HG03558 (cell line): Measurements from ENCODE around the gene OSBPL7.

Source experiments
- ATAC-seq: cut with Tn5 transposase; IDR thresholded peaks from one replicate; pipeline ENCODE4 v1.9.1; 2021; ENCODE audit warnings: moderate number of reproducible peaks; ENCODE audit not compliant: unreplicated experiment; ENCODE audit errors: extremely low read depth

Gene OSBPL7

DNA sequence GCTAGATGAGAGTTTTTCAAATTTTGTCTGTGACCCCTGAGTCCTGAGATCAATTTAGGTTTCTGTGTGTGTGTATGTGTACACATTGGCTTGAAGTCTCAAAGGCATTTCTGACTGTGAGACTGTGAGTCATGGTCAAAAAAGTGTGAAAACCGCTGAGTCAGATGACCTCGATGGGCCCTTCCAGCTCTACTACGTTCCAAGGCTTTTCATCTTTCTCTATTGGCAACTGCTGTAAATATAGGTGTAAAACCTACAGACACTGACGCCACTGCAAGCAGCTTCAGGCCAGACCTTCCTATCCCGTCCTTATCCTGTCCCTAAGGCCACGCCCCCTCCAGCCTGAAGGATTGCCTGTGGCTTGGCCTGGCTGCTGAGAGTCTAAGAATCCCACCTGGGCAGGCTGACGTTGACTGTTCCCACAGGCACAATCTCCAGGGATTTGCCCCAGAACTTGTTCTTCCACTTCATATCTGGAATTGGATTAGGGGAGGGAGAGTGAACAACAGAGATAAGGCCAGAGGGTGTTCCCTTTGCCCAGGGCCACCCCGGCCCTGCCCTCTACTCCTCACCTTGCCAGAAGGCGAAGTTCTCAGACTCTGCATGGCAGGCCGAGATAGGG lies 11.3 kb downstream of the OSBPL7 start:
- no peak for ATAC-seq

DNA sequence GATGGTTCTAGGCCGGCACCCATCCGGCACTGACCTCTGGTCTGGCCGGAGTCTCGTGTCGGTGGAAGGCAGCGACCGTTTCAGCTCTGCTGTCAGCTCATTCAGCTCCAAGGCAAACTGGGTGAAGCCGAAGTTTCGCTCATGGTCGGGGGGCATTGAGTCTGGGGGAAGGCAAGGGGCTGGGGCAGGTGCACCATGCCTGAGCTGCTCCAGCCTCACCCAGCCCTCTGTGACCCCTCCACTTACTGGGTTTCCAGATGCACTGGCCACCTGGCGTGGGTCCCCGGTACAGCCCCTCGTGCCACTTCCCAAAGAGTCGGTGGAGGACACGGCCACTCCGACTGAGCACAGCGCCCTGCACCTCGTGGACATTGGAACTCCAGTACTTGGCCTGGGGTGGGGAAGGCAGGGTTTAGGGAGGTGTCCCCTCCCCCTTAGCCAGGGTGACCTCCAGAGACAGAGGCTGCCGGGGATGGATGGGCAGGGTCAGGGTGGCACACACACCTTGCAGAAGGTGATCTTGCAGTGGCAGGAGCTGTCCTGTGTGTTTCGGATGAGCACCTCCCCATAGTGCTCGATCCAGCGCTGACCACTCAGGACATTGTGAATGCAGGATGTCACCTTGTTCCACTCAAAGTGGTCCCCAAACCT lies 12.6 kb downstream of the OSBPL7 start:
- ATAC-seq, result no peak

DNA sequence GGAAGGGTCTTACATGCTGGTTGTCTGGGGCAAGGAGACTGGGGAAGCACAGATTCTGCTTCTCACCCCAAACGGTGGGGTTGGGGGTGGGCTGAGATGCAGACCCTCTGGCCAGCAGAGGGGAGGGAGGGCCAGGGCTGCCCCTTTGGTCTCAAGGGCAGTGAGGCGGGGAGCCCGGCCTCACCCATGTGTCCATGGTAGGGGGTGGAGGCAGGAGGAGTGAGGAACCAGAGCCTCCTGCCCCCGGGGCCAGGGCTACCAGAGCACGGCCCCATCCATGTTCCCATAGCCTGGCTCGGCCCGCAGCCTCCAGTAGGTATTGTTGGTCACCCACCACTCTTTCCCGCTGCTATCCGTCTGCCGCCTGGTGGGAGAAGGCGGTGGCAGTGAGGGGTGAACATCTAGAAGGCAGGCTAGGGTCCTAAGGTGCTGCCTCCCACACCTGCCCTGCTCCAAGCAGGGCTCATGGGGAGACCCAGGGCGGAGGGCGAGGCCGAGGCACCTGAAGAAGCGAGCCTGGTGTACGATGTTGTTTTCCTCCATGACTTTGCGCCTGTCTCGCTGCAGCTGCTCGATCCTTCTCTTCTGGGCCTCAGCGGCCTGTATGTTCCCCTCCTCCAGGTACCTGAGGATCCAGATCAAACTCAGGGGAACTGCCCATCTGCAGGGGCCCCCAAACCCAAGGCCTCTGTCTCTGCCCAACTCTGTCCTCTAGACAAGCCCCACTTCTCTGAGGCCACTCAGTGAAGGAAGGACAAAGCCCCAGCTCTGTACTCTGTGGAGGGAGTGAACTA lies 13.4 kb downstream of the OSBPL7 start:
- ATAC-seq, result no peak

DNA sequence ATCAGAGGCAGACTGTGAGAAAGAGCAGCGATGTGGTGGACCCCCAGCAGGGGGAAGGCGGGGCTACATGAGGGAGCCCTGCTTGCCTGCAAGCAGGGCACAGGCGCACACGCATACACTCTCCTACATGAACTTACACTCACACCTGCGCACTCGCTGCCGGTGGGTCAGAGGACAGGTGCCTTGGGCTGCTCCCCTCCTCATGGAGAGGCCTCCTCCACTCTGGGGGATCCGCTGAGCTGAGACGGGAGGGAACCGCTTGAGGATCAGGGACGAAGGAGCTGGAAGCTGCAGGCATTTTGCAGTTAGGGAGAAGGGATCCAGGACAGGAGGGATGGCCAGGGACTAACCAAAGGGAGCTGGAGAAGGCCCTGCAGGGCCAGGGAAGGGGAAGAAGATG lies 14.2 kb downstream of the OSBPL7 start:
- ATAC-seq, result no peak

DNA sequence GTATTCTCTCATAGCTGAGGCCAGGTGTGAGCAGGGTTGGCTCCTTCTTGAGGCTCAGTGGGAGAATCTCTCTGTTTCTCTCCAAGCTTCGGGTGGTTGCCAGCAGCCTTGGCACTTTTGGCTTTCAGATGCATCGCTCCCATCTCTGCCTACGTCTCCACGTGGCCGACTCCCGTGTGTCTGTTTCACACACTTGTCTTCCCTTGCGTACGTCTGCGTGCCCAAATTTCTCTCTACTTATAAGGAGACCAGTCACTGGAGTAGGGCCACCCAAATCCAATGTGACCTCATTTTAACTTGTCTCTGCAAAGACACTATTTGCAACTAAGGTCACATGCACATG lies 14.7 kb downstream of the OSBPL7 start:
- ATAC-seq, result no peak

DNA sequence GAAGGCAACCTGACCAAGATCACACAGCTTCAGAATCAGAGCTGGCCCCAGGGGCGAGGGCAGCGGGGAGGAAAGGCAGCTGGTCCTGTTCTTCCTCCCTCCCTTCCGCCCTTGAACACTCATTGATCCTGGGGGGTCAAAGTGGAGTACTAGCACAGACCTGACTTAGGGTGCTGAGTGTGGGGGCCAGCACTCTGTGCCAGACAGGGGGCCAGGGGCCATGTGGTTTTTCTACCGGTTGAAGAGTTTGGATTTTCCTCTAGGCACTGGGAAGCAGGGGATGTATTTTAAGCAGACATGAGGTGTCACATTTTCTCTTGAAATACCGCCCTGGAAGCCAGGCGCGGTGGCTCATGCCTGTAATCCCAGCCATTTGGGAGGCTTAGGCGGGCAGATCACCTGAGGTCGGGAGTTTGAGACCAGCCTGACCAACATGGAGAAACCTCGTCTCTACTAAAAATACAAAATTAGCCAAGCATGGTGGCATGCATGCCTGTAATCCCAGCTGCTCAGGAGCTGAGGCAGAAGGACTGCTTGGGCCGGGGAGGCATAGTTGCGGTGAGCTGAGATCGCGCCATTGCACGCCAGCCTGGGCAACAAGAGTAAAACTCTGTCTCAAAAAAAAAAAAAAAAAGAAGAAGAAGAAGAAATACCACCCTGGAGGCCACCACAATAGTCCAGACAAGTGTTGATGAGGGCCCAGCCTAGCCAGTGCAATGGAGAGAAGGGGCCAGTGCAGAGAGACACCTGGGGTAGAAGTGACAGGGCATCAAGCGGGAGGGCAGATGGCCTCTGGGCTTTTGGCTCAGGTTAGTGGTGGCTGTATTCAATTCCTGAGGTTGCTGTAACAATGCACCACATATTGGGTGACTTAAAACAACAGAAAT lies 15.3 kb downstream of the OSBPL7 start:
- no peak for ATAC-seq

DNA sequence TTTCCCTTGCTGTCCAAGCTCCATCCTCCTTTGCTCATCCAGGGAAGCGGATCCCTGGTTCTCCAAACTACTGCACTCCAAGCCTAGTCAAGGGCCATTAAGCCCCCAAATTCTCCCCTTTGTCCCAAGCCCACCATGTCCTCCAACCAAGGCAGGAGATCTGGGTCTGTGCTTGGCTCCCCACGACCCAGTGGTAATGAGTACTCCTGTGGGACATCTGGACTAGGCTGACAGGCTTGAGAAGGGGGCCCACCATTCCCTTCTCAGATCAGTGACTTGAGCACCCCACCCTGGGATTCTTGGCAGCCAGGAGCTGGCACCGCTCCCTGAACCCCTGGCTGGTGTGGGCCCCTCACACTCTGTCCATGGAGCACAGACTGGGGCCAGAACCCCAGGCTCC lies 17.1 kb downstream of the OSBPL7 start:
- ATAC-seq, result no peak

DNA sequence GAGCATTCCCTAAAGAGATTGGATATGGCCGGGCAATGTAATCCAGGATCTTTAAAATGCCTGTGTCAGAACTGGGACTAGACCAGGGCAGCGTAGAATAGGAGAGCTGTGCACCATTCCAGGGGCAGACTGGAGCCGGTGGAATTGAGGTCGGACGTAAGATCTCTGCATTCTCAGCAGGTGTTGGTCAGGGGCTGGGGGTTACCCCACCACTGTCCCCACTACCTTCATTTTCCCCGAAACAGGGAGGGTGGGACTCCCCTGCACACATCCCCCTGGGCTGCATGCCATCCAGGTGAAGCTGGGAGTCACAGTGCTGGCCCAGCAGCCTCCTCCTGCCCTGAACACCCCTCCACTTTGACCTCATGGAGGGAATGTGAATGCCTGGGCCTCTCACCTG lies 17.8 kb downstream of the OSBPL7 start:
- no peak for ATAC-seq

DNA sequence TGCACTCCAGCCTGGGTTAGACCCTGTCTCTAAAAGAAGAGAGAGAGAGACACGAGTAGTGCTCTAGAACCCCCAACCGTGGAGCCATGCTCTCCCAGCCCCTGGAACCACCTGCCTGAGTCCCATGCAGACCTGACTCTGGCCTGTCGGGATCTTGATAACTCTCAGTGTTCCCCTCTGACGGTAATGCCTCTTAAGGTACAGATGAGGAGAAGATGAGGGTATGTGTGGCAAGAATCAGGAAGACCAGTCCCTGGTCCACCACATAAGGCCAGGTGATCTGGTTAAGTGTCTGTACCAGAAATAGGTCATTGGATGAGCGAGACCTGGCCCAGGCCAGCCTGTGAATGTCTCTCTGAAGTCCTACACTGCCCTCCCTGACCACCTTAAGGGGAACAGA lies 18.4 kb downstream of the OSBPL7 start:
- ATAC-seq, result no peak

DNA sequence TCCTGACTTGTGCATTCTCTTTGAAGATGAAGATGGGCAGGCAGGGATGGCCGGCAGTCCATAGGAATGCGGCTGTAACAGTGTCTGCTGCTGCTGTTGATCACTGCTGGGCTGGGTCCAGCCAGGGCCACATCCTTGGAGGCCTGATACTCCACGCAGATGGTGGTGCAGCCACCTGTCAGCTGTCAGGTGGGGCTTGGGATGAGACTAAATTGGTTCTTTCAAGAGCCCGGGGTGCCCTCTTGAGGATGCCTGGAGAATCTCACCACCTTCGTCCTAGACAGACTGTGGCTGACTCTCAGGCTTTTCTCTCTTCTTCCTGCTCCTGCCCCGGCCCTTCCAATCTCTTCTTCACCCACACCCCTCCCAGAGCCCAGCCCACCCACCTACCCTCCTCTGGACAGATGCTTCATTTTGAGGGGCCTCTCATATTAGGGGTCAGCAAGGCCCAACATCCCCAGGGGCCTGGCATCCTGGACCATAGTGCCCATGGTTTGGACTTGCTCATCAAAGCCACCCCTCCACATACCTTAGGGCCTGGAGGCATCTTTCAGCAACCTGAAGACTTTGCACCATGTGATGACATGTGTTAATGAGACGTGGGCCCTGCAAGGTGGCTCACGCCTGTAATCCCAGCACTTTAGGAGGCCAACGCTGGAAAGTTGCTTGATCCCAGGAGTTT lies 19.1 kb downstream of the OSBPL7 start:
- ATAC-seq, result no peak

DNA sequence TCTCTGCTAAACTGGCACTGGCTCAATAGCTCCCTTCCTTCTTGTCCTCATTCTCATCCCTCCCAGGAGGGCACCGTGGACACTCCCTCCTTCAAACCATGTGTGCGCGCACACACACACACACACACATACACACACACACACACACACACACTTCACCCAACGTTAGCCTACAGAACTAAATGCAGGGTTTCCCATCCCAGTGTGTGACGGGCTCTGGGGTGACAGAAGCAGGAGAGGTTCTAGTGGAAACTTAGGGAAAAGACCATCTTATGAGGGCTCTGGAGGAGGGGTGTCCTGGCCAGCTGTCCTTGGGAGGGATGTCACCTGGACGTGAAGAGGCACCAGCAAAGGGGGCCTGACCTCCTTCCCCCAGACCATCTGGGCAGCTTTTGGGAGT lies 19.7 kb downstream of the OSBPL7 start:
- no peak for ATAC-seq

DNA sequence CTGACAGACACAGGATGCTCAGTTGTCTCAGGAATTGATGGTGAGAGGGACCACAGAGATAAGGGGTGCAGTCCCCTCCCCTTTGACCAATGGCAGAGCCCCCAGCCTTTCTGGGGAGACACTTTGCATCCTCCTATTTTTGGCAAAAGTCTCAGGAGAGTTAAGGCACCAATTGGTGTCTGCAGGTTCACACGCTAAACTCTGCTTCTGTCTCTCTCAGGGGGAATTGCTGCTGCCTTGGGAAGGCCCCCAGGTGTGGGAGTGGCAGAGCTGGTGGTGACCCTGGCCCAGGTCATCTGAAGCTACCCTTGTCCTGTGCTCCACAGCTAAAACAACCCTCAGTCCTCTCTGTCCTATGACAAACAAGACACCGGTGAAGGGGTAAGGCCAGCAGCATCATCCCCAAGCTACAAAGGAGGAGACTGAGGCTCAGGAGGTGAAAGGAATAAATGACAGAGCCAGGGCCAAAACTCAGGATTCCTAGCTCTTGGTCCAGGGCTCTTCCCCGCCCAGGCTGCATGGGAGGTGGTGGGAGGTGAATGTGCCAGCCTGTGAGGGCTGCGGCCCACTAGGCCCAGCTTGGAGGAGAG lies 20.3 kb downstream of the OSBPL7 start:
- ATAC-seq, result no peak

DNA sequence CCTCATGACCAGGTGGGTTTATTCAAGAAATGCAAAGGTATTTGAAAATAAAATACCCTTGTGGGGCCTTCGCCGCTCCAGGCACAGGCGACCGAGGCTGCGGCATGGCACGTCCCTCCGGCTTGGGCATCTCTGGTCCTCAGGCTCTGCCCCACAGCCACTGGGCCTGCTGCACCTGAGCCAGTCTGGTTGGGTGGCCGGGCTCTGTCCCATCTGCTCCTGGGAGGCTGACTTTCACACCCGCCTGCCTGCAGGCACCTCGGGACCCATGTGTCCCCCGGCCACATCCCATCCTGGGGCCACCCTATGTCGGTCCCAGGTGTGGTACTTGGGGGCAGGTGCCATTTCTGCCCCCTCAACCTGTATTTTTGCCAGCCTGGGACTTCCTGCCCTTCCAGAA lies 20.9 kb downstream of the OSBPL7 start:
- no peak for ATAC-seq

DNA sequence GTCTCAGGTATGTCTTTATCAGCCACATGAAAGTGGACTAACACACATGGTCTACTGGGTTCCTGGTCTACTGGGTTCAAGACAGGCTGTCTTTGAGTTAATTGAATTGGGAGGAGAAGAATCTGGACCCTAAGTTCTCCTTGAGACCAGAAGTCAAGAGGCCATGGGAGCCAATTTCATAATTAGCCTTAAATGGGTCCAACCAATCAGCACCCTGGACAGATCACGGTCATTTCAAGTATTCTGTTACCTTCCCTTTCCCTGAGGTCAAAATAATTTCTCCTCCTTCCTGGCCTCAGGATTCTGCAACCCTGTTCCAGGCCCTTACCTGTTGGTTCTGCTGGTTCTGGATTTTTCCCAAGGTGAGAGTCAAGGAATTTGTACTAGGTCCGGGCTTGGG lies 23.8 kb downstream of the OSBPL7 start:
- no peak for ATAC-seq

DNA sequence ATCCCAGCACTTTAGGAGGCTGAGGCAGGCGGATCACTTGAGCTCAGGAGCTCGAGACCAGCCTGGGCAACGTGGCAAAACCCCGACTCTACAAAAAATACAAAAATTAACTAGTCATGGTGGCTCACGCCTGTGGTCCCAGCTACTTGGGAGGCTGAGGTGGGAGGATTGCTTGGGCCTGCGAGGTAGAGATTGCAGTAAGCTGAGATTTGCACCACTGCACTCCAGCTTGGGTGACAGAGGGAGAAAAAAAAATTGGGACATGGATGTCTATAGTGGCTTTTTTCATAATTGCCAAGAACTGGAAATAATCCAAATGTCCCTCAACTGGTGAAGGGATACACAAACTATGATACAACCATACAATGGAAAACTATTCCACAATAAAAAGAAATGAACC lies 28.6 kb downstream of the OSBPL7 start:
- no peak for ATAC-seq

DNA sequence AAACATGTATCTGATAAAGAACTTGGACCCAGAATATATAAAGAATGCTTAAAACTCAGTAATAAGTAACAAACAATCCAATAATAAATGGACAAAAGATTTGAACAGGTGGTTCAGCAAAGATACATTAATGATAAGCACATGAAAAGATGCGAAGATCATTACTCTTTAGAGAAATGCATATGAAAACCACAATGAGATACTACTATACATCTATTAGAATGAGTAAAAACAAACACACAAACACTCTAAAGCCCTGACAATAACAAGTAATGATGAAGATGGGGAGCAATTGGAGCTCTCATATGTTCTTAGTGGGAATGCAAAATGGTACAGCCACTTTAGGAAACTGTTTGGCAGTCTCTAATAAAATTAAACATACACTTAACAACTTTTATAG lies 29.1 kb downstream of the OSBPL7 start:
- ATAC-seq, result no peak

DNA sequence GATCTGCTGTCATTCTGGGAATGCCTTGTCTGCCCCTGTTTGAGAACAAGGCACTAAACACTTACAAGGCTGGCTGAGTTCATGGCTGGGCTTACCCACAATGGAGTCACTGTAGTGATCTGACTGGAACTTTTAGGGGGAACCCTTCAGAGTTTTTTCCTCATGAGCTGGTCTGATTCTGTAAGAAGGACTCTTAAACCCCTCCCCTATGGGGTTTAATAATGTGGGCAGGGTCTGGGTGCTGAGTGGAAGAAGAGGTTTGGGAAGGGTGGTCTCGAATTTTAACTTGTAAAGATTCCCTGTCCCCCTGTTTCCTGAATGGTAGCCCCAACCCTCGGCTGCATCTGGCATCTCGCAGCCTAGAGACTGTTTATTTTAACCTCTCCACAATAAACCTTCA lies 30.6 kb downstream of the OSBPL7 start:
- no peak for ATAC-seq

DNA sequence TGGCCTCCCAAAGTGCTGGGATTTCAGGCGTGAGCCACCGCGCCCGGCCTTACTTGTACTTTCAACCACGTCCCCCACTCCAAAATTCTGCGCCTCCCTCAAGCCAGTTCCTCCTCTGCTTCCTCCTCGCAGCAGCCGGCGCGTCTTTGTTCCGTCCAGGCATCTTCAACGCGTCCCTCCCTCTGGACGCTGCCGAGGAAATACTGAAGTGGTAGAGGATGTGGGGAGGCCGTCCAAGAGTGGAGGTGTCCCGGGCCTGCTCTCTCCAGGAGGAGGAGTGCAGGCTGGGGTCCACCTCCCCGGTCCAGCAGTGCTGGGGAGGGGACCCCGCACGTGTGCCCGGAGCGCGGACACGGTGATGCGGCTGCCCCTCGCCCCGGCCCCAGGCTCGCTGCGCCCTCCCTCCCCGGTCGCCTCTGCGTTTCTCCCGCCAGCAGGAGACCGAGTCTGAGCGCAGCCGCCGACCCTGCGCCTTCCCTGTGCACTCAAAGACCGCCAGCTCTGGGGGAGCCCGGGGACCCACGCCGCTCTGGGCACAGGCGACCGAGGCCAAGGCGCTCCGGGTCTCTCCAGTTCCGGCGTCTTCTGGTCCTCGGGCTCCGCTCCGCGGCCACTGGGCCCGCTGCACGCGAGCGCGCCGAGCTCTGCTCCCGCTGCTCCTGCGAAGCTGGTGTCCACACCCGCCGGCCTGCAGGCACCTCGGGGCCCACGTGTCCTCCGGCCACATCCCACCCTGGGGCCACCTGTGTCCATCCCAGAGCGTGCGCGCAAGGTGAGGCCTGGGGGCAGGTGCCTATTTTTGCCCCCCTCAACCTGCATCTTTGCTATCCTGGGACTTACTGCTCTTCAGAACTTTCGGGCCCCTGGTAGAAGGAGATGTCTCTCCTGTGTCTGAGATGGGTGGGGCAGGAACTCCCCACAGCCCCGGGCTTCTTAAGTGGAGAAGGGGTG lies 31.7 kb downstream of the OSBPL7 start:
- ATAC-seq, result no peak
